ENCODE results near the gene PPM1A. TPM values are rescaled to one million over a fixed set of nuclear protein-coding genes. Genes with fewer than 3 reads are reported as not detected.

Gene PPM1A
- total RNA-seq, 4 donors from 2014 or later = 40.4 to 60.2 (median 53.6) TPM

GRCh38 chr14:60251877-60252276, 2.9 kb downstream of the PPM1A start:
- Histone ChIP-seq H3K4me3 (peak overlapping the region; percentile 82 to 97 (median 92)), H3K9me3 (no peaks in the 10 kb centered on the region), H3K4me1 (peaks cover 46 to 72% (median 64%) of the 10 kb centered on the region in 4 donors), H3K27me3 (no peaks in the 10 kb centered on the region), H3K36me3 (no peaks in the 10 kb centered on the region), H3K27ac (replicated peaks in 1 of 4) (peak overlapping the region in 1 of 4 donors; percentile 28)
- TF ChIP-seq POLR2AphosphoS5 (IDR thresholded peaks at IDR 0.05) = no peak
- no peak for TF ChIP-seq POLR2A (IDR thresholded peaks at IDR 0.05; ENCODE audit: low read depth)
- no peak for TF ChIP-seq EP300 (IDR thresholded peaks at IDR 0.05)
- no peak for TF ChIP-seq CTCF (IDR thresholded peaks at IDR 0.05)
- WGBS = 75% methylated on average over 1 of the region's 1 CpG
- intact Hi-C loops (cut with DNase I) = loop anchor here (5.0 kb wide), 1 partner anchor 75 kb away; no protein-coding TSS in a partner anchor
- no peak for DNase-seq (ENCODE audit: extremely low spot score)

DNA sequence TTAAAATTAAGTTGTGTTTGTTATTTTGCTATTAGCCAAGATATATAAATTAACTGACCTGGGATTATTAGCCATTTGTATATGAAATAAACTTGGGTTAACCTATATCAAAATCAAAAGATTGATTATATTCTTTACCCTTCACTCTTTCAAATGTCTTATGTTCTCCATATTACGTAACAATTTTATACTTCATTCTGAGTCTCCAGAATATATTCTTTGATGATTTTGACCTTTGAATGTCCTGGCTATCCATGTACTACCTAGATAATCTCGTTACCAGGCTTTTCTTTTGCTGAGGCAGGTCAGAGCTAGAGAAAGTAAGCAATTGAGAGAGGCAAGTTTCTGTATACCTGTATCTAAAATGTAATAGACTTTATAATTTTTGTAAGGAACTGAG, 3.6 kb downstream of the PPM1A start:
- DNase-seq (ENCODE audit: extremely low spot score) = no peak
- peaks cover 51 to 72% (median 65%) of the 10 kb centered on the region in 4 donors for H3K4me1 ChIP-seq
- H3K9me3 ChIP-seq = no peaks in the 10 kb centered on the region
- WGBS = 77% methylated on average over 2 of the region's 2 CpGs
- H3K4me3 ChIP-seq = no peak overlapping the region
- no peaks in the 10 kb centered on the region for H3K36me3 ChIP-seq
- TF ChIP-seq CTCF (IDR thresholded peaks at IDR 0.05) (no peak), EP300 (IDR thresholded peaks at IDR 0.05) (no peak), POLR2A (IDR thresholded peaks at IDR 0.05; ENCODE audit: low read depth) (no peak), POLR2AphosphoS5 (IDR thresholded peaks at IDR 0.05) (no peak)
- no peak overlapping the region for H3K27ac ChIP-seq (replicated peaks in 1 of 4)
- intact Hi-C loops (cut with DNase I) = loop anchor here (5.0 kb wide), 1 partner anchor 75 kb away; no protein-coding TSS in a partner anchor
- no peaks in the 10 kb centered on the region for H3K27me3 ChIP-seq

DNA sequence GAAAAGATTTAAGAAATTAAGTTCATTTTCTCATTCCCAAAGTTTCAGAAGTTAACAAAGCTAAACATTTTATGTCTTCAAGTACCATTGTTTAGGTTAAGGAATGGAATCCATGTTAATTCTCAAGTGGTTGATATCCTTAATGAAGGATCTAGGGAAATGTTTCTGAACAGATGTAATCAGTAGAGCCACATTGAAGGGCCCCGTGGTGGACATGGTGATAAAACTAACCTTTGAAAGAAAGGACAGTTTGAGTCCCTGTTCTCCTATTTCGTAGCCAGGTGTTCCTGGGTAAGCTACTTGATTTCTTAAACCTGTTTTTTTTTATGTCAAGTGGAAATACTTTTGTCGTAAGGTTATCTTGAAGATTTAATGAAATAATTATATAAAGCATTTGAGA, 4.6 kb downstream of the PPM1A start:
- Histone ChIP-seq H3K27me3 (no peaks in the 10 kb centered on the region), H3K4me3 (no peak overlapping the region), H3K9me3 (no peaks in the 10 kb centered on the region), H3K27ac (replicated peaks in 1 of 4) (no peak overlapping the region), H3K36me3 (no peaks in the 10 kb centered on the region), H3K4me1 (peaks cover 61 to 76% (median 73%) of the 10 kb centered on the region in 4 donors)
- no peak for DNase-seq (ENCODE audit: extremely low spot score)
- TF ChIP-seq CTCF (IDR thresholded peaks at IDR 0.05) = no peak
- 73% methylated on average over 3 of the region's 3 CpGs for WGBS
- intact Hi-C loops (cut with DNase I) = loop anchor here (5.0 kb wide), 1 partner anchor 74 kb away; no protein-coding TSS in a partner anchor

DNA sequence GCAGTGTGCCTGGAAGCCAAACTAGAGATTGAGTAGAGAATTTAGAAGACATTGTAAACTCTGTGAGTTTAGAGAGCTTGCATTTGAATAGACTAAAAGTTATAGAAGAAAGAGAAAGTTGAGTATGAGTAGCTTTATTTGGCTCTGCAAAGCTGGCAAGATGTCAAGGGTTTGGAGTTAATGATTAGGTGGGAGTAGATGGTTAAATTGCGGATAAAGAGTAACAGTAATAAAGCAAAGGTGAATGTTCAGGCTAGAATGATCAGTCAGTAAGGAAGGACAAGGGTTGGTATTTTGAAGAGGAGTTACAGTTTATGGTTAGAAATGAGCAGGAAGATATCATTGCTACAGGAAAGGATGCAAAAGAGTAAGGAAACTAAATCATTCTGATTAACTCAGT, 5.2 kb downstream of the PPM1A start:
- no peaks in the 10 kb centered on the region for H3K9me3 ChIP-seq
- no peak for DNase-seq (ENCODE audit: extremely low spot score)
- WGBS = 51% methylated on average over 1 of the region's 1 CpG
- peaks cover 67 to 79% (median 78%) of the 10 kb centered on the region in 4 donors for H3K4me1 ChIP-seq
- no peak overlapping the region for H3K27ac ChIP-seq (replicated peaks in 1 of 4)
- H3K36me3 ChIP-seq = no peaks in the 10 kb centered on the region
- no peaks in the 10 kb centered on the region for H3K27me3 ChIP-seq
- no peak overlapping the region for H3K4me3 ChIP-seq
- TF ChIP-seq CTCF (IDR thresholded peaks at IDR 0.05) (no peak), EP300 (IDR thresholded peaks at IDR 0.05) (no peak), POLR2AphosphoS5 (IDR thresholded peaks at IDR 0.05) (no peak), POLR2A (IDR thresholded peaks at IDR 0.05; ENCODE audit: low read depth) (no peak)
- intact Hi-C loops (cut with DNase I) = loop anchor here (5.0 kb wide), 1 partner anchor 73 kb away; no protein-coding TSS in a partner anchor

- TF ChIP-seq POLR2A (IDR thresholded peaks at IDR 0.05; ENCODE audit: low read depth) (no peak), POLR2AphosphoS5 (IDR thresholded peaks at IDR 0.05) (no peak)
- H3K4me1 ChIP-seq = peaks cover 63 to 76% (median 69%) of the 10 kb centered on the region in 4 donors
- no peak overlapping the region for H3K27ac ChIP-seq (replicated peaks in 1 of 4)
- no peak overlapping the region for H3K4me3 ChIP-seq
- no peaks in the 10 kb centered on the region for H3K9me3 ChIP-seq
- 77% methylated on average over 1 of the region's 1 CpG for WGBS
- intact Hi-C loops (cut with DNase I) = no loop called here
- no peaks in the 10 kb centered on the region for H3K27me3 ChIP-seq
- no peak for DNase-seq (ENCODE audit: extremely low spot score)
- no peaks in the 10 kb centered on the region for H3K36me3 ChIP-seq
Measured at GRCh38 chr14:60257865-60258264, 8.8 kb downstream of the PPM1A start.
